Activated naive CD4-positive, alpha-beta T cell treated with anti-CD3 and anti-CD28 coated beads for 36 hours (primary cell): ENCODE measurements around the gene DENND1C. TPM values are rescaled to one million over a fixed set of nuclear protein-coding genes. Genes with fewer than 3 reads are reported as not detected.

Experiments
- CTCF ChIA-PET: fragments of 350-600 bp; sonication (Branson Sonifier 250); formaldehyde crosslinking; loops from one replicate; lab custom pipeline; 2021; ENCODE audit warnings: antibody characterized with exemption; lab: Charles Lee
- DNase-seq: peaks from one replicate; pipeline ENCODE4 v3.0.0-alpha.2; 2020
- H3K27ac Mint-ChIP-seq: one replicate; pipeline ENCODE4 v1.8.0; 2021; ENCODE audit warnings: mild to moderate bottlenecking, mixed read lengths
- H3K27me3 Mint-ChIP-seq: one replicate; pipeline ENCODE4 v1.8.0; 2021; ENCODE audit warnings: low read depth, mixed read lengths
- H3K36me3 Mint-ChIP-seq: one replicate; pipeline ENCODE4 v1.8.0; 2021; ENCODE audit warnings: low read depth, mixed read lengths
- H3K4me1 Mint-ChIP-seq: one replicate; pipeline ENCODE4 v1.8.0; 2021; ENCODE audit warnings: low read depth, mixed read lengths
- H3K4me3 Mint-ChIP-seq: one replicate; pipeline ENCODE4 v1.8.0; 2021; ENCODE audit warnings: mild to moderate bottlenecking, moderate library complexity, mixed read lengths
- H3K9me3 Mint-ChIP-seq: one replicate; pipeline ENCODE4 v1.8.0; 2021; ENCODE audit warnings: mixed read lengths
- intact Hi-C: fragments of 100-400 bp; cut with micrococcal nuclease; formaldehyde crosslinking; loops from one replicate; pipeline ENCODE4 v1.15.1; 2023
- total RNA-seq, 2 experiments: library from RNA; stranded (reverse); gene quantifications; one replicate each; pipeline ENCODE4 v1.2.3, GENCODE V29; 2021

Gene DENND1C
- total RNA-seq, 2 experiments from 2014 or later = 55.7 to 57.9 TPM

GRCh38 chr19:6423499-6424194, 57.9 kb downstream of the DENND1C start:
- H3K36me3 Mint-ChIP-seq = peaks cover 33% of the 10 kb centered on the region
- intact Hi-C loops = no loop called here
- peaks cover 30% of the 10 kb centered on the region for H3K4me1 Mint-ChIP-seq
- CTCF ChIA-PET = no interaction called here
- H3K27ac Mint-ChIP-seq = peak overlapping the region; percentile 78
- peak; percentile 55 for DNase-seq
- H3K9me3 Mint-ChIP-seq = no peaks in the 10 kb centered on the region
- no peaks in the 10 kb centered on the region for H3K27me3 Mint-ChIP-seq
- peak overlapping the region; percentile 89 for H3K4me3 Mint-ChIP-seq

- H3K9me3 Mint-ChIP-seq = no peaks in the 10 kb centered on the region
- CTCF ChIA-PET = interaction anchor here (0.6 kb wide), 1 partner anchor 16 kb away, joined by 3 read pairs; no protein-coding TSS in a partner anchor
- peaks cover 41% of the 10 kb centered on the region for H3K36me3 Mint-ChIP-seq
- intact Hi-C loops = no loop called here
- H3K4me3 Mint-ChIP-seq = no peak overlapping the region
- no peak overlapping the region for H3K27ac Mint-ChIP-seq
- no peaks in the 10 kb centered on the region for H3K27me3 Mint-ChIP-seq
- DNase-seq = no peak
- peaks cover 30% of the 10 kb centered on the region for H3K4me1 Mint-ChIP-seq
Measured at GRCh38 chr19:6421075-6422014, 60.2 kb downstream of the DENND1C start.

GRCh38 chr19:6418562-6418932, 63.0 kb downstream of the DENND1C start:
- Mint-ChIP-seq H3K9me3 (no peaks in the 10 kb centered on the region), H3K36me3 (peaks cover 51% of the 10 kb centered on the region), H3K27me3 (no peaks in the 10 kb centered on the region), H3K4me3 (no peak overlapping the region), H3K4me1 (peaks cover 20% of the 10 kb centered on the region), H3K27ac (no peak overlapping the region)
- intact Hi-C loops = no loop called here
- DNase-seq = no peak
- CTCF ChIA-PET = no interaction called here

- H3K4me1 Mint-ChIP-seq = peaks cover 14% of the 10 kb centered on the region
- no peak overlapping the region for H3K27ac Mint-ChIP-seq
- no peaks in the 10 kb centered on the region for H3K9me3 Mint-ChIP-seq
- H3K4me3 Mint-ChIP-seq = no peak overlapping the region
- H3K27me3 Mint-ChIP-seq = no peaks in the 10 kb centered on the region
- H3K36me3 Mint-ChIP-seq = peaks cover 47% of the 10 kb centered on the region
- intact Hi-C loops = no loop called here
- no peak for DNase-seq
- CTCF ChIA-PET = no interaction called here
Measured at GRCh38 chr19:6417713-6418561, 63.6 kb downstream of the DENND1C start.

Other genes with a start within 250 kb of the DENND1C start
- 10 to 100 TPM; 30.6 to 31.3 TPM for gene MLLT1, start 201.8 kb downstream of the DENND1C start, total RNA-seq
- gene ACER1, start 148.2 kb downstream of the DENND1C start, total RNA-seq = not detected
- 100 to 1,000 TPM; 176 to 180 TPM for gene CLPP, start 120.3 kb downstream of the DENND1C start, total RNA-seq
- 10 to 100 TPM; 39.5 to 42.4 TPM for gene ALKBH7, start 109.0 kb downstream of the DENND1C start, total RNA-seq
- gene PSPN, start 105.9 kb downstream of the DENND1C start, total RNA-seq = 1 to 10 TPM; 1.9 to 2.5 TPM
- gene GTF2F1, start 88.6 kb downstream of the DENND1C start, total RNA-seq = 10 to 100 TPM; 53.5 to 63.0 TPM
- gene KHSRP, start 57.0 kb downstream of the DENND1C start, total RNA-seq = 100 to 1,000 TPM; 290 to 296 TPM
- gene SLC25A41, start 48.0 kb downstream of the DENND1C start, total RNA-seq = not detected
- 10 to 100 TPM; 16.2 to 18.2 TPM for gene SLC25A23, start 22.0 kb downstream of the DENND1C start, total RNA-seq
- 1 to 10 TPM; 1.2 to 1.4 TPM for gene CRB3, start 17.5 kb downstream of the DENND1C start, total RNA-seq
- 1 to 10 TPM; 6.4 to 7.0 TPM for gene TUBB4A, start 20.5 kb upstream of the DENND1C start, total RNA-seq
- 1 to 10 TPM; 1.3 to 1.5 TPM for gene TNFSF9, start 49.2 kb upstream of the DENND1C start, total RNA-seq
- 1 to 10 TPM; 3.1 to 3.7 TPM for gene CD70, start 109.4 kb upstream of the DENND1C start, total RNA-seq
- gene TNFSF14, start 188.4 kb upstream of the DENND1C start, total RNA-seq = 10 to 100 TPM; 13.1 to 14.5 TPM
- under 1 TPM; 0.81 to 0.94 TPM for gene C3, start 238.9 kb upstream of the DENND1C start, total RNA-seq